NCI-H1417 (cell line): Measurements from ENCODE around the gene MS4A1.
A peak's percentile ranks its signal among the peaks of the same experiment; 100 is the strongest.
"Not testable (repeated sequence)": the region's sequence is repeated elsewhere in the genome, so short reads cannot be mapped to it uniquely, and the experiment has no call there.

Experiments used
- DNase-seq, 3 experiments: peaks; one replicate each; lab custom pipeline; 2025; lab: John Stamatoyannopoulos, UW

MS4A1 gene

DNA sequence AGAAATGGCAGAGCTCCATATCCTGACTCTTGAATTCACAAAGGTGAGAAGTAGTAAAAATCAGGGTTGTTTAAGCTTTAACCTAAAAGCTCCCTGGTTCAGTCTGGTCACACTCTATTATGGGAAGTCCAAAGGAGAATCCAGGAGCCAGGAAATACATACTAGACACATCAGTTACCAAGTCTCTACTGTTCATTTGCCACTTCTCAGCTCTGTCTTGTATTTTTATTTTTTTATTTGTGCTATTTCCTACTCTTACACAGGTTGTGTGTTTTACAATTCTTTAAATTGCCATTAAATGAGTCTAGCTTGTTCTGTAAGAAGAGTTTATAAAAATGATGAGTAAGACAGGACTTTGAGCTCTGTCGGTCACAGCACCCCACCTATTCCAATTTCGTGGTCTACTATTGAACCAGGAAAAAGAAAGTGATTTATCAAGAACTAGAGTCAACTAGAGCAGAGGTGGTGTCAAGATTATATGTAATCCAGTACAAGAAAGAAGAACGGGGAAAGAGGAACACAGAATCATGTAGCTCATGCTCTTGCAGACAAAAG is 46.7 kb downstream of the MS4A1 start:
- DNase-seq = no peak

GRCh38 chr11:60504219-60504905 is 48.7 kb downstream of the MS4A1 start:
- no peak for DNase-seq

- not testable (repeated sequence) for DNase-seq
Observed at GRCh38 chr11:60509609-60510008, 54.0 kb downstream of the MS4A1 start.

DNA sequence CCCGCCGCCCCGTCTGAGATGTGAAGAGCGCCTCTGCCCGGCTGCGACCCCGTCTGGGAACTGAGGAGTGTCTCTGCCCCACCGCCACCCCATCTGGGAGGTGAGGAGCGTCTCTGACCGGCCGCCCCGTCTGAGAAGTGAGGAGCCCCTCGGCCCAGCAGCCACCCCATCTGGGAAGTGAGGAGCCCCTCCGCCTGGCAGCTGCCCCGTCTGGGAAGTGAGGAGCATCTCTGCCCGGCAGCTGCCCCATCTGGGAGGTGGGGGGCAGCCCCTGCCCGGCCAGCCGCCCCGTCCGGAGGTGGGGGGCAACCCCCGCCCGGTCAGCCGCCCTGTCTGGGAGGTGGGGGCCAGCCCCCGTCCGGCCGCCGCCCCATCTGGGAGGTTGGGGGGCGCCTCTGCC is 54.6 kb downstream of the MS4A1 start:
- not testable (repeated sequence) for DNase-seq

GRCh38 chr11:60511393-60511792 is 55.7 kb downstream of the MS4A1 start:
- no peak for DNase-seq

GRCh38 chr11:60512651-60513225 is 57.1 kb downstream of the MS4A1 start:
- DNase-seq = no peak

DNA sequence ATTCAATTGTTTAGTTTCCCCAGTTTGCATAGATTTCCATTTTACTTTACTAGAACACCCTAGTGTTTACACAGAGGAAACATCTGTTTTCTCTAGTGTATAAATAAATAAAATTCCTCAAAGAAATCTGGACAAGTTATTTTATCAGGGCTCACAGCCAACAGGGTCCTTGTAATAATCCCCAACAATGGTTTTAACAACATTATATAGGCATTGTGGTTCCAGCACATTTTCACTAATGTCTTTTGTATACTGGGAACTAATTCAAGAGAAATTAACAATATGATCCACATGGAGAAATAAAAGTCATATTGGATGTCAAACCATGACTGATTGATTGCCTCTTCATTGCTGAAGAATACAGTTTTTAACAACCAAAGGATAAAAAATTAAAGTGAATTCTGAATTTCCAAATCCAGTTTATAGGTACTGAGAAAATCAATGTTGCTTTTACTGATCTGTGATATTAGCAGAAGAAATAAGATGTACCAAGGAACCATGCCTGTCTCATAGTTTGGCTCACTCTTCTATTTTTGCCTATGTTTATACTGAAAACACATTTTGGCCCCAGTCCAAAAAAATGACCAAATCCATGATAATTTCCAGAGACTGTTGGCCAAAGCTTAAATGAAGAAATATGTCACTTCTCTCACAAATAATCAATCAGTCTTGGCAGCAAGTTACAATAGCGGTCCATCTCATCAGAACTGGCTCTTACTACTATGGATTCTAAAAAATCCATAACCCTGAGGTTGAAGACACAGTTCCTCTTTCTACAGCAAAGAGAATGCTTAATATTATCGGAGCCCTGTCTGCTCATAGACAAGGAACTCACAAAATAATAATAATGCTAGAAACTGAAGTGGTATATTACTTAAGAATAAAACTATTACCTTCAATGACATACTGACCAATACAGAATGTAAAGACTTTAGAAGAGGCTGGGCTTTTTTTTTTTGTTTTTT is 58.1 kb downstream of the MS4A1 start:
- DNase-seq = peak in 1 of 3 experiments; percentile 18

DNA sequence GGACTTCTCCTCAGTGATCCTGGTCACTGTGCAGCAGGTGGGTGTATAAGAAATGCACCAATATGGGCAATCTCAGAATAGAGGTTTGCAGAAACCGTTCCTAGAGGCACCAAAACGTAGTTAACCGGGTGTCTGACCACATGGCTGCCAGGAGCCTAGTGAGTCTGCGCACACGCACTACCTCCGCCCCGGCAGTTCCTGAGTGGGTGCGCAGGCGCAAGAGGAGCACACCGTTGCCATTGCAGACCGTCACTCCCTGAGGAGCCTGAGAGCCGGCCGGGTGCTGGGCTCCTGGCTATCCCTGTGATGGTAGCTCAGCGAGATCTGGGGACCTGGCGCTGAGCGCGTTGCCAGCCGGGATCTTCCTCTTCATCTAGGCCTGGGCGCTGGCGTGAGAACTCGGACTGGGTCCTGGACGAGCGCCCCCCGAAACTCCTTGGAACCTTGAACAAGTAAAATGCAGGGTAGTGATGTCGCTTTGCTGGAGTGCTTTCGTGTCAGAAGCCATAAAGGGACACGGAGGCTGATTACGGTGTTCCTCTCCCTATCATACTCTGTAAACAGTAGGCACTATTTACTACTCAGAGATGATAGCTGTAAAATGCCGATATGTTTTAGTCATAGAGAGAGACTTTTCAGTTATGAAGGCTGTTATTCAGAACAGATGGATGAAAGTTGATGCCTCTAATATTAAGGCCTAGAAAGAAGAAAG is 59.7 kb downstream of the MS4A1 start, which contains the start of gene MS4A13:
TSS of gene MS4A13 (plus strand) at position 249 of the 712 bp plus-strand sequence. CDS start 2,692 bp downstream, outside the sequence.
- DNase-seq = no peak
